ENCODE data around the gene PRRC2C.

Gene PRRC2C

DNA sequence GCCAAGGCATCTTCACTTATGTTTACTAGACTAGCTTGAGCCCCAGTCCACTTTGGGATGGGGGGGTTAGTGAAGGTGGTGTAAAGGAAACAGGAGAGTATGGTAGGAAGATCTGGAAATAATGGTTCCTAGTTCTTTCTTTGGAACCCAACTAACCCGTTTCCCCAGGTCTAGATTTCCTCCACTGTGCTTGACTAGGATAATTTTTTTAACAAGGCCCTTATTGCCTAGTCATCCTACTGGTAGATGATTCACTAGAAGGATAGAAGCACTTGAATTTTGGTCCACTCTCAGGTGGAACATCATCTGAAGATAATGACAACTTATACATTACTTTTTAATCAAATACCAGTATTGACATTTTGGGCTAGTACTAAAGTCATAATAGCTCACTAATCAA is 90.8 kb downstream of the PRRC2C start:
- no peak overlapping the region for H3K9ac ChIP-seq (ENCODE audit: low read length in 5 of 5)
- no peak overlapping the region for H3K4me3 ChIP-seq (ENCODE audit: low read depth in 1 of 5, low read length in 5 of 5)
- no peaks in the 10 kb centered on the region for H3K9me3 ChIP-seq (ENCODE audit: control insufficient read depth in 5 of 5, low read length in 5 of 5)
- no peak overlapping the region for H3K27ac ChIP-seq (ENCODE audit: low read depth, low read length)
- no peaks in the 10 kb centered on the region for H3K4me1 ChIP-seq (ENCODE audit: control insufficient read depth in 5 of 5, insufficient read depth in 5 of 5, low read length in 5 of 5)
- no peaks in the 10 kb centered on the region for H3K27me3 ChIP-seq (ENCODE audit: control insufficient read depth in 5 of 5, insufficient read depth in 4 of 5, low read length in 5 of 5)
- peaks cover 64 to 78% (median 67%) of the 10 kb centered on the region in 5 donors for H3K36me3 ChIP-seq (ENCODE audit: control insufficient read depth in 5 of 5, insufficient read depth in 5 of 5, low read length in 5 of 5)

DNA sequence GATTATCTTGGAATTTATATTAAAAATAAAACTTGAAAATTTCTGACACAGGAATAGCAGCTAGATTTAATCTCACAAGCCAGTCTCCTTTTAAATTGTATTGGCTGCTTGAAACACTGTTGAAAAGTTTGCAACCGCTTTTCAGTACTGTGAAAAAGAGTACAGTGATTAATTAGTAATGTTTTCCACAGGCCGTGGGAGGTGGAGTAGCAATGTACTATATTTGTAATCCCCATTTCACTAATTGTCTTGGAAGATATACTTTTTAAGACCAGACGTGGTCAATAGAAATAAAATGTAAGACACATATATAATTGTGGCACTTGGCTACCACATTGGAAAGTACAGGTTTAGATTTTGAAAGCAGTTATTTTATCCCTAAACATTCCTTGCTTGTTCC is 95.9 kb downstream of the PRRC2C start:
- H3K9ac ChIP-seq (ENCODE audit: low read length in 5 of 5): peak overlapping the region in 1 of 5 donors; percentile 11
- no peaks in the 10 kb centered on the region for H3K9me3 ChIP-seq (ENCODE audit: control insufficient read depth in 5 of 5, low read length in 5 of 5)
- no peaks in the 10 kb centered on the region for H3K4me1 ChIP-seq (ENCODE audit: control insufficient read depth in 5 of 5, insufficient read depth in 5 of 5, low read length in 5 of 5)
- no peak overlapping the region for H3K4me3 ChIP-seq (ENCODE audit: low read depth in 1 of 5, low read length in 5 of 5)
- H3K27ac ChIP-seq (ENCODE audit: low read depth, low read length): no peak overlapping the region
- H3K36me3 ChIP-seq (ENCODE audit: control insufficient read depth in 5 of 5, insufficient read depth in 5 of 5, low read length in 5 of 5): peaks cover 65 to 93% (median 74%) of the 10 kb centered on the region in 5 donors
- no peaks in the 10 kb centered on the region for H3K27me3 ChIP-seq (ENCODE audit: control insufficient read depth in 5 of 5, insufficient read depth in 4 of 5, low read length in 5 of 5)

DNA sequence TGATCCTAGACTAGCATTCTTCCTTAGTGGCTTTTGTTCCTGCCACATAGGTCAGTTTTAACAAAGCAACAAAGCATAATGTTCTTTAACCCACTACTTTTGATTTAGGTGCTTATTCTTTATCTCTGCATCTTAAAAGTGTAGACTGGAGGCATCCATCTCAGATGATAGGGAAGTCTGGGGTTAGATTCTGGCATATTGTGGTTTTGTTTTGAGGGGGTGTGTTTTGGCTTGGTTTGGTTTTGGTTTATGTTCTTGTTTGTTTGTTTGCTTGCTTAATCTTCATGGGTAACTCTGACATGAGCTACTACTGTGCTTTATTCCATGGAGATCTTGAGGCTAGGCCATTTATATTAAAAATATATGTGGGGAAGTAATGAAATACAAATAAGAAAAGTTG is 96.4 kb downstream of the PRRC2C start:
- Histone ChIP-seq H3K4me3 (ENCODE audit: low read depth in 1 of 5, low read length in 5 of 5) (no peak overlapping the region), H3K27me3 (ENCODE audit: control insufficient read depth in 5 of 5, insufficient read depth in 4 of 5, low read length in 5 of 5) (no peaks in the 10 kb centered on the region), H3K9ac (ENCODE audit: low read length in 5 of 5) (peak overlapping the region in 1 of 5 donors; percentile 11), H3K9me3 (ENCODE audit: control insufficient read depth in 5 of 5, low read length in 5 of 5) (no peaks in the 10 kb centered on the region), H3K36me3 (ENCODE audit: control insufficient read depth in 5 of 5, insufficient read depth in 5 of 5, low read length in 5 of 5) (peaks cover 64 to 89% (median 68%) of the 10 kb centered on the region in 5 donors), H3K4me1 (ENCODE audit: control insufficient read depth in 5 of 5, insufficient read depth in 5 of 5, low read length in 5 of 5) (no peaks in the 10 kb centered on the region), H3K27ac (ENCODE audit: low read depth, low read length) (no peak overlapping the region)

DNA sequence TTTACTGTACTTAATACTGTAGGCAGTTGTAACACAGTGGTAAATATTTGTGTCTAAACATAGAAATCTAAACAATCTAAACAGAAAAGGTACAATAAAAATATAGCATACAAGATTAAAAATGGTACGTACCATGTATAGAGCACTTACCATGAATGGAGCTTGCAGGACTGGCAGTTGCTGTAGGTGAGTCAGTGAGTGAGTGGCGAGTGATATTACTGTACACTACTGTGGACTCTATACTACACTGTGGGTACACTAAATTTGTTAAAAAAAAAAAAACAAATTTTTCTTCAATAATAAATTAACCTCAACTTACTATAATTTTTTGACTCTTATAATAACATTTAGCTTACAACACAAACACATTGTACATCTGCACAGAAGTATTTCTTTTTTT is 97.3 kb downstream of the PRRC2C start:
- Histone ChIP-seq H3K27me3 (ENCODE audit: control insufficient read depth in 5 of 5, insufficient read depth in 4 of 5, low read length in 5 of 5) (no peaks in the 10 kb centered on the region), H3K27ac (ENCODE audit: low read depth, low read length) (no peak overlapping the region), H3K36me3 (ENCODE audit: control insufficient read depth in 5 of 5, insufficient read depth in 5 of 5, low read length in 5 of 5) (peaks cover 64 to 90% (median 68%) of the 10 kb centered on the region in 5 donors), H3K9ac (ENCODE audit: low read length in 5 of 5) (no peak overlapping the region), H3K4me3 (ENCODE audit: low read depth in 1 of 5, low read length in 5 of 5) (no peak overlapping the region), H3K9me3 (ENCODE audit: control insufficient read depth in 5 of 5, low read length in 5 of 5) (no peaks in the 10 kb centered on the region), H3K4me1 (ENCODE audit: control insufficient read depth in 5 of 5, insufficient read depth in 5 of 5, low read length in 5 of 5) (no peaks in the 10 kb centered on the region)

DNA sequence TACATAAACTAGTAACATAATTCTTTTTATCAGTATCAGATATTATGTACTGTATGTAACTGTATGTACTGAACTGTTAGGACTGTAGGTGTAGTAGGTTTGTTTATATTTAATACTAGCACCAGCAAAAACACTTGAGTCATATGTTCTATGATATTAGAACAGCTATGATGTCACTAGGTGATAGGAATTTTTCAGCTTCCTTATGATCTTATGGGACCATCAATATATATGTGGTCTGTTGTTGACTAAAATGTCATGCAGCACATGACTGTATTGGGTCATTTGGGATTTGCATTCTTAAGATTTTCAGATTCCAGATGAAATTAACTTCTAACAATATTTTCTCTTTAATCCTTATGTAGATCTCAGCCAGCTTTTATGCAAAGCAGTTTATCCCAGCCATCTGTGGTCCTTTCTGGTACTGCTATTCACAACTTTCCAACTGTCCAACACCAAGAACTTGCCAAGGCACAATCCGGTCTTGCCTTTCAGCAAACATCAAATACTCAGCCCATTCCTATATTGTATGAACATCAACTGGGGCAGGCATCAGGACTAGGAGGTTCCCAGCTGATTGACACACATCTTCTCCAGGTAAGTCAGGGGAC is 98.4 kb downstream of the PRRC2C start:
- no peak overlapping the region for H3K27ac ChIP-seq (ENCODE audit: low read depth, low read length)
- H3K4me1 ChIP-seq (ENCODE audit: control insufficient read depth in 5 of 5, insufficient read depth in 5 of 5, low read length in 5 of 5): no peaks in the 10 kb centered on the region
- H3K27me3 ChIP-seq (ENCODE audit: control insufficient read depth in 5 of 5, insufficient read depth in 4 of 5, low read length in 5 of 5): no peaks in the 10 kb centered on the region
- H3K9ac ChIP-seq (ENCODE audit: low read length in 5 of 5): no peak overlapping the region
- no peaks in the 10 kb centered on the region for H3K9me3 ChIP-seq (ENCODE audit: control insufficient read depth in 5 of 5, low read length in 5 of 5)
- H3K4me3 ChIP-seq (ENCODE audit: low read depth in 1 of 5, low read length in 5 of 5): no peak overlapping the region
- H3K36me3 ChIP-seq (ENCODE audit: control insufficient read depth in 5 of 5, insufficient read depth in 5 of 5, low read length in 5 of 5): peaks cover 65 to 90% (median 71%) of the 10 kb centered on the region in 5 donors

DNA sequence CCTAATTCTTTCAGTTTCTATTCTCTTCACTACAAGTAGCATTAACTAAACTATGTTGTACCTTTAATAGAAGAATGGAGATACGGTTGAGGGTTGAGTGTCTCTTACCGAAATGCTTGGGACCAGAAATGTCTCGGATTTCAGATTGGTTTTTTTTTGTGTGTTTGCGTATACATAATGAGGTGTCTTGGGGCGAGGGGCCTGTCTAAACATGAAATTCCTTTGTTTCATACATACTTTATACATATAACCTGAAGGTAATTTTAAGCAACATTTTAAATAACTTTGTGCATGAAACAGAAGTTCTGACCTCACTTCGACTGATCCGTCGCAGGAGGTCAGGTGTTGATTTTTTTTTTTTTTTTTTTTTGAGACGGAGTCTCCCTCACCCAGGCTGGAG is 100.4 kb downstream of the PRRC2C start:
- Histone ChIP-seq H3K9me3 (ENCODE audit: control insufficient read depth in 5 of 5, low read length in 5 of 5) (no peaks in the 10 kb centered on the region), H3K4me1 (ENCODE audit: control insufficient read depth in 5 of 5, insufficient read depth in 5 of 5, low read length in 5 of 5) (no peaks in the 10 kb centered on the region), H3K27ac (ENCODE audit: low read depth, low read length) (no peak overlapping the region), H3K27me3 (ENCODE audit: control insufficient read depth in 5 of 5, insufficient read depth in 4 of 5, low read length in 5 of 5) (no peaks in the 10 kb centered on the region), H3K9ac (ENCODE audit: low read length in 5 of 5) (no peak overlapping the region), H3K4me3 (ENCODE audit: low read depth in 1 of 5, low read length in 5 of 5) (no peak overlapping the region), H3K36me3 (ENCODE audit: control insufficient read depth in 5 of 5, insufficient read depth in 5 of 5, low read length in 5 of 5) (peaks cover 61 to 85% (median 71%) of the 10 kb centered on the region in 5 donors)

DNA sequence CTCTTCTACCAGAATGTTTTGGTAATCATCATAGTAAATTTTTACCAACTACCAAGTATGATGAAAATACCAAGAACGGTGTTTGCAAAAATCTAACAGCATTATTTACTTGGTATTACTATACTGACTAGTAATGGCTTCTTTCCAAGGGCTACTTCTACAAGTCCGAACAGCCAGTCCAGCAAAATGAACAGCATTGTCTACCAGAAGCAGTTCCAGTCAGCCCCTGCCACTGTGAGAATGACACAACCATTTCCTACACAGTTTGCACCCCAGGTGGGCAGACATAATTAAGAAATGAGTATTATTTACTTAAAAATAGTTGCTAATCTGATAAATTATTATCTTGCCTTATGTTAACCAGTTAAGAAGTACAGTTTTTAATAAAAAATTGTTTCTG is 102.9 kb downstream of the PRRC2C start:
- peaks cover 74 to 83% (median 78%) of the 10 kb centered on the region in 5 donors for H3K36me3 ChIP-seq (ENCODE audit: control insufficient read depth in 5 of 5, insufficient read depth in 5 of 5, low read length in 5 of 5)

DNA sequence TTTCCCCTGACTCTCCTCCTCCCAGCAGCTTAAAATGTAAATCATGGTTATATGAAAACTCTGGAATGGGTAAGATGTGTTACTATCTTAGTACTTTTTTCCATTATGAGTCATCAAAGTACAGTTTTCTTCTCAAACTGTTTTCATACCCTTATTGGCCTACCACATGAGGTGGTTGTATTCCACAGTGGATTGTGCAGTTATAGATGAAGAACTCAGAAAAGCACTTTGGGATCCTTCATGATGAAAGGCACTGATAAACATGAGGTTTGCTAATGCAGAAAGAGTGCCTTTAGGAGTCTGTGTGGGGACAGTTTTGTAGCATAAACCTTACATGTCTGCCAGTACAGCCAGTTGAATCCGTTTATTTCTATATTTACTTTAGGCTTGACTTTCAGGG is 104.7 kb downstream of the PRRC2C start:
- Histone ChIP-seq H3K27ac (ENCODE audit: low read depth, low read length) (no peak overlapping the region), H3K27me3 (ENCODE audit: control insufficient read depth in 5 of 5, insufficient read depth in 4 of 5, low read length in 5 of 5) (no peaks in the 10 kb centered on the region), H3K9ac (ENCODE audit: low read length in 5 of 5) (no peak overlapping the region), H3K36me3 (ENCODE audit: control insufficient read depth in 5 of 5, insufficient read depth in 5 of 5, low read length in 5 of 5) (peaks cover 60 to 73% (median 62%) of the 10 kb centered on the region in 5 donors), H3K9me3 (ENCODE audit: control insufficient read depth in 5 of 5, low read length in 5 of 5) (no peaks in the 10 kb centered on the region), H3K4me1 (ENCODE audit: control insufficient read depth in 5 of 5, insufficient read depth in 5 of 5, low read length in 5 of 5) (no peaks in the 10 kb centered on the region), H3K4me3 (ENCODE audit: low read depth in 1 of 5, low read length in 5 of 5) (no peak overlapping the region)

More for the DNA sequence above, 102.9 kb downstream of the PRRC2C start:
- Histone ChIP-seq H3K9me3 (ENCODE audit: control insufficient read depth in 5 of 5, low read length in 5 of 5) (no peaks in the 10 kb centered on the region), H3K9ac (ENCODE audit: low read length in 5 of 5) (no peak overlapping the region), H3K27ac (ENCODE audit: low read depth, low read length) (no peak overlapping the region), H3K4me1 (ENCODE audit: control insufficient read depth in 5 of 5, insufficient read depth in 5 of 5, low read length in 5 of 5) (no peaks in the 10 kb centered on the region), H3K27me3 (ENCODE audit: control insufficient read depth in 5 of 5, insufficient read depth in 4 of 5, low read length in 5 of 5) (no peaks in the 10 kb centered on the region), H3K4me3 (ENCODE audit: low read depth in 1 of 5, low read length in 5 of 5) (no peak overlapping the region)

DNA sequence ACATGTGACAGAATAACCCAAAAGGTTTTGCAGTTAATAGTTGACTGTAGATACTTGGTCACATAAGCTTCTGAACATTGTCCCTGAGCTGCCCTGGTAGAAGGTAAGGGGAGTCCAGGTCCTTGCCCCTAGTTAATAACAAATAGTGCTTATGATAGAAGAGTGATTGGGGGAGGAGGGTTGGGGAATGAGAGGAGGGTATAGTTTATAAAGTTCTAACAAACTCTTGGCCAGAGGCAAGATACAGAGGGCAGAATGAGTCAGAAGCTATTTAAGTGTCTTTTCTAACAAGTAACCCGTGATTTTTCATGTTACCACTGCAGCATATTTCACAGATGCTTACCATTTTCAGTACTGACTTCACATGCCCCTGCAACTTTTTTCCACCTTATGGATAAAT is 110.0 kb downstream of the PRRC2C start:
- no peaks in the 10 kb centered on the region for H3K9me3 ChIP-seq (ENCODE audit: control insufficient read depth in 5 of 5, low read length in 5 of 5)
- no peaks in the 10 kb centered on the region for H3K27me3 ChIP-seq (ENCODE audit: control insufficient read depth in 5 of 5, insufficient read depth in 4 of 5, low read length in 5 of 5)
- no peaks in the 10 kb centered on the region for H3K4me1 ChIP-seq (ENCODE audit: control insufficient read depth in 5 of 5, insufficient read depth in 5 of 5, low read length in 5 of 5)
- no peak overlapping the region for H3K9ac ChIP-seq (ENCODE audit: low read length in 5 of 5)
- H3K36me3 ChIP-seq (ENCODE audit: control insufficient read depth in 5 of 5, insufficient read depth in 5 of 5, low read length in 5 of 5): peaks cover 19 to 32% (median 30%) of the 10 kb centered on the region in 5 donors
- no peak overlapping the region for H3K27ac ChIP-seq (ENCODE audit: low read depth, low read length)
- no peak overlapping the region for H3K4me3 ChIP-seq (ENCODE audit: low read depth in 1 of 5, low read length in 5 of 5)

DNA sequence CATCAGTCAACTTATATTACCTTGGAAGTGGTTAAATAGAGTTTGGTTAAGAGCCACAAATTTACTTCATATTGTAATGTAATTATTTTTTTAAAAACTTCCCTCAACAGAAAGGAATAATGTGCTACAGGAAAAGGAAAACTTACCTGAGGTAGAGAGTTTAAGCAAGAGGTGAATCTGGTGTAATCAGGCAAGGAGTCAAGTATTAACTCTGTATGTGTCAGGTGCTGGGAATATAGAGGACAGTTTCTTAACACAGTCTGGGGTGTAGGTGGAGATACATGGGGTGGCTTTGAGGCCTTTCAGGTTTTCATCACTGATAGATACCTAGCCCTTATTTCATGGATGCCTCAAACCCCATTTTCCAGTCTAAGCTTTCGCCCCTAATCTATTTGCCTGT is 110.8 kb downstream of the PRRC2C start:
- Histone ChIP-seq H3K27ac (ENCODE audit: low read depth, low read length) (no peak overlapping the region), H3K9me3 (ENCODE audit: control insufficient read depth in 5 of 5, low read length in 5 of 5) (no peaks in the 10 kb centered on the region), H3K27me3 (ENCODE audit: control insufficient read depth in 5 of 5, insufficient read depth in 4 of 5, low read length in 5 of 5) (no peaks in the 10 kb centered on the region)

More for the DNA sequence above, 110.8 kb downstream of the PRRC2C start:
- no peak overlapping the region for H3K4me3 ChIP-seq (ENCODE audit: low read depth in 1 of 5, low read length in 5 of 5)
- no peaks in the 10 kb centered on the region for H3K4me1 ChIP-seq (ENCODE audit: control insufficient read depth in 5 of 5, insufficient read depth in 5 of 5, low read length in 5 of 5)
- peaks cover 16 to 25% (median 24%) of the 10 kb centered on the region in 5 donors for H3K36me3 ChIP-seq (ENCODE audit: control insufficient read depth in 5 of 5, insufficient read depth in 5 of 5, low read length in 5 of 5)
- H3K9ac ChIP-seq (ENCODE audit: low read length in 5 of 5): no peak overlapping the region

Data from subcutaneous abdominal adipose tissue (tissue), 5 donors.